Cardiac muscle cell (in vitro differentiated cells and primary cell): ENCODE measurements around the gene RGS18. TPM values are rescaled to one million over a fixed set of nuclear protein-coding genes. Genes with fewer than 3 reads are reported as not detected.
"Not testable (repeated sequence)": the region's sequence is repeated elsewhere in the genome, so short reads cannot be mapped to it uniquely, and the experiment has no call there.

ENCODE experiments used
- DNase-seq, 2 donors: peaks; one replicate each; pipeline versions ENCODE4 v3.0.0 to v3.0.0-alpha.2; 2010 to 2017; ENCODE audit warnings: low read depth in 1 of 2, low spot score in 1 of 2
- H3K27ac ChIP-seq: fragments of 200-600 bp; sonication (generic); 2 replicates; pipeline ENCODE4 v1.5.1; 2016
- H3K27me3 ChIP-seq: fragments of 200-600 bp; sonication (generic); 2 replicates; pipeline ENCODE4 v1.6.0; 2016; ENCODE audit warnings: control low read depth
- H3K36me3 ChIP-seq: fragments of 200-600 bp; sonication (generic); 2 replicates; pipeline ENCODE4 v1.5.1; 2016; ENCODE audit warnings: control low read depth
- H3K4me1 ChIP-seq: fragments of 200-600 bp; sonication (generic); 2 replicates; pipeline ENCODE4 v1.8.1; 2017; ENCODE audit warnings: low read depth, mild to moderate bottlenecking, mixed run types
- H3K4me3 ChIP-seq: fragments of 200-600 bp; sonication (generic); 2 replicates; pipeline ENCODE4 v1.5.1; 2016; ENCODE audit warnings: mild to moderate bottlenecking
- H3K9me3 ChIP-seq: fragments of 200-600 bp; sonication (generic); 2 replicates; pipeline ENCODE4 v1.5.1; 2017; ENCODE audit warnings: low read depth, mild to moderate bottlenecking, control low read depth
- polyA plus RNA-seq: library from polyadenylated mRNA; unstranded; fragments of >200 nt; fragmentation: Nextera tagmentation; extraction: Ambion mirVana; gene quantifications from 2 replicates; pipeline ENCODE4 v1.2.1, GENCODE V29; 2016
- total RNA-seq: library from RNA; depleted of rRNA; stranded (reverse); fragments of >200 nt; gene quantifications from 2 replicates; pipeline ENCODE4 v1.2.3, GENCODE V29; 2016
- TF ChIP-seq, protein P1 (sequence below): IDR thresholded peaks from 2 replicates; pipeline ENCODE4 v1.5.1; 2012; ENCODE audit warnings: low read depth, mild to moderate bottlenecking, low read length

The RGS18 gene
- total and polyA plus RNA-seq, 2 experiments from 2014 or later = not detected

GRCh38 chr1:192122668-192123067, 35.6 kb upstream of the RGS18 start:
- TF ChIP-seq, protein P1, sequence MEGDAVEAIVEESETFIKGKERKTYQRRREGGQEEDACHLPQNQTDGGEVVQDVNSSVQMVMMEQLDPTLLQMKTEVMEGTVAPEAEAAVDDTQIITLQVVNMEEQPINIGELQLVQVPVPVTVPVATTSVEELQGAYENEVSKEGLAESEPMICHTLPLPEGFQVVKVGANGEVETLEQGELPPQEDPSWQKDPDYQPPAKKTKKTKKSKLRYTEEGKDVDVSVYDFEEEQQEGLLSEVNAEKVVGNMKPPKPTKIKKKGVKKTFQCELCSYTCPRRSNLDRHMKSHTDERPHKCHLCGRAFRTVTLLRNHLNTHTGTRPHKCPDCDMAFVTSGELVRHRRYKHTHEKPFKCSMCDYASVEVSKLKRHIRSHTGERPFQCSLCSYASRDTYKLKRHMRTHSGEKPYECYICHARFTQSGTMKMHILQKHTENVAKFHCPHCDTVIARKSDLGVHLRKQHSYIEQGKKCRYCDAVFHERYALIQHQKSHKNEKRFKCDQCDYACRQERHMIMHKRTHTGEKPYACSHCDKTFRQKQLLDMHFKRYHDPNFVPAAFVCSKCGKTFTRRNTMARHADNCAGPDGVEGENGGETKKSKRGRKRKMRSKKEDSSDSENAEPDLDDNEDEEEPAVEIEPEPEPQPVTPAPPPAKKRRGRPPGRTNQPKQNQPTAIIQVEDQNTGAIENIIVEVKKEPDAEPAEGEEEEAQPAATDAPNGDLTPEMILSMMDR = no peak
- Histone ChIP-seq H3K27ac (no peak overlapping the region), H3K27me3 (no peaks in the 10 kb centered on the region), H3K4me3 (no peak overlapping the region), H3K9me3 (no peaks in the 10 kb centered on the region), H3K4me1 (no peaks in the 10 kb centered on the region), H3K36me3 (no peaks in the 10 kb centered on the region)
- DNase-seq = no peak

DNA sequence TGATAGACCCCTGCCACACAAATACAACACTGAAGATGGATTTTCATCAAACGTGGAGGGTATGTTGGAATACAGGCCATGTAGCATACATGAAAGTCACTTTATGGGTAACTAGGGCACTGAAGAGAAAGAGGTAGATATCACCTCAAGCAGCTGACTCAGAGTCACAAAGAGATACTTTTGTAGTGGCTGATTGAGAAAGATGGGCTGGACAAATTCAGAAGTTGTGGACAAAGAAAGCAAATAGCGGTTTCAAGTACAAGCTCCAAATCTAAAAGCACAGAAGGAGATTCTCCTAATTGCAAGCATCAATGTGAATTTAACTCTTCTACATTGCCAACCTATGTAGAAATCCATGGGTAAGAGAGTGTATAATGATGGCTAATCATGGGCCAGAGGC, 35.0 kb upstream of the RGS18 start:
- TF ChIP-seq, protein P1 = no peak
- no peaks in the 10 kb centered on the region for H3K36me3 ChIP-seq
- H3K4me1 ChIP-seq = no peaks in the 10 kb centered on the region
- H3K9me3 ChIP-seq = no peaks in the 10 kb centered on the region
- no peaks in the 10 kb centered on the region for H3K27me3 ChIP-seq
- no peak for DNase-seq
- no peak overlapping the region for H3K27ac ChIP-seq
- H3K4me3 ChIP-seq = no peak overlapping the region

DNA sequence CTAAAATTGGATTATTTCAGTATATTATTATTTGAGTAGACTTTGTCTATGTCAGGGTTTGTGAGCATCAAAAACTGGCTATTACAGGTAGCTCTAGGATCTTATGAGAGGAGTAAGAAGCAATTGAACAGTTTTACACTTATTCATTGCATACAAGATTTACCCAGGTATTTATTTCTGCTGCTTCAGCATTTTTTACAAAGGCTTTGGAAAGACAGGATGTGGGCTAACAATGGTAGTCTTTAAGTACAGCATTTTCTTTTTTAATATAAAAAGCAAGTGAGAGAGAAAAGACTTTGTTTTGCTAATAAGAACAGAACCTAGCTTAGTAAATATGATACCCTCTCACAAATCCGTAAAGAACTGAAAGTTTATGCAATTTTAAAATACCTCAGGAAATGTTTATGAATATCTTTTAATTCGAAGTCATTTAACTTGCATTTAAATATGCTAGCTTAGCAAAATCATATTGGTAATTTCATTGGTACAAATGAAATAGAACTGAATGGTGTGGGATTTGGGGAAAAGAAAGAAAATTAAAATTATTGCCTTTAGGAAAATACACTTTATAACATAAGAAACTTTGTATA, 32.1 kb upstream of the RGS18 start:
- no peak overlapping the region for H3K27ac ChIP-seq
- no peak overlapping the region for H3K4me3 ChIP-seq
- H3K27me3 ChIP-seq = no peaks in the 10 kb centered on the region
- no peak for DNase-seq
- H3K4me1 ChIP-seq = no peaks in the 10 kb centered on the region
- no peaks in the 10 kb centered on the region for H3K9me3 ChIP-seq
- TF ChIP-seq, protein P1 = no peak
- H3K36me3 ChIP-seq = no peaks in the 10 kb centered on the region

GRCh38 chr1:192130175-192130574, 28.1 kb upstream of the RGS18 start:
- H3K4me1 ChIP-seq = no peaks in the 10 kb centered on the region
- no peaks in the 10 kb centered on the region for H3K27me3 ChIP-seq
- H3K27ac ChIP-seq = no peak overlapping the region
- no peak overlapping the region for H3K4me3 ChIP-seq
- TF ChIP-seq, protein P1 = no peak
- H3K36me3 ChIP-seq = no peaks in the 10 kb centered on the region
- no peaks in the 10 kb centered on the region for H3K9me3 ChIP-seq
- DNase-seq = no peak

DNA sequence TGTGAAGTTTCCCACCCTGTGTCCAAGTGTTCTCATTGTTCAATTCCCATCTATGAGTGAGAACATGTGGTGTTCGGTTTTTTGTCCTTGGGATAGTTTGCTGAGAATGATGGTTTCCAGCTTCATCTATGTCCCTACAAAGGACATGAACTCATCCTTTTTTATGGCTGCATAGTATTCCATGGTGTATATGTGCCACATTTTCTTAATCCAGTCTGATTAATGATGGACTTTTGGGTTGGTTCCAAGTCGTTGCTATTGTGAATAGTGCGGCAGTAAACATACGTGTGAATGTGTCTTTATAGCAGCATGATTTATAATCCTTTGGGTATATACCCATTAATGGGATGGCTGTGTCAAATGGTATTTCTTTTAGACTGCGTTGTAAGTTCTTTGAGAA, 27.4 kb upstream of the RGS18 start:
- DNase-seq, H3K9me3 ChIP-seq, H3K36me3 ChIP-seq, H3K4me1 ChIP-seq, H3K27ac ChIP-seq, H3K4me3 ChIP-seq, H3K27me3 ChIP-seq: not testable (repeated sequence)

DNA sequence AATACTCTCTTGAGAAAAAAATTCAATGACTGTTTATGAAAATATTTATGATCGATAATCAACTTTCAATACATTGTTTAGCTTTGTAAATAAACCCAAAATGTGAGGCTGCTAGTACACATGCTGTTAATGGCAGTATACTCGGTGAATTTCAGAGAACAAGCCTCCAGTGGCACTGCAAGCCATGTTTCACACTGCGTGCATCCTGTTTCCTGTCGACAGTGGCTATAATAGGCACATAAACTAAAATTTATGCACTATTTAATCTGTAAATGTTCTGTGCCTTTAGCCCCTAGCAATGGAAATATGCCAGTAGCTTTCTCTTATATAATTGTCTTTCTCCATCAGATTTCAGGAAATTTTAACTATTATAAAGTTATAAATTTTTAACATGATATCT, 26.3 kb upstream of the RGS18 start:
- DNase-seq = no peak
- no peaks in the 10 kb centered on the region for H3K27me3 ChIP-seq
- H3K9me3 ChIP-seq = no peaks in the 10 kb centered on the region
- H3K36me3 ChIP-seq = no peaks in the 10 kb centered on the region
- H3K27ac ChIP-seq = no peak overlapping the region
- TF ChIP-seq, protein P1 = no peak
- no peak overlapping the region for H3K4me3 ChIP-seq
- H3K4me1 ChIP-seq = no peaks in the 10 kb centered on the region
